NCI-H2029 treated with DMSO at 0.1 percent for 48 hours (cell line): ENCODE measurements around the gene SUGT1.

ENCODE experiments used
- DNase-seq: peaks from one replicate; lab custom pipeline; 2025; lab: John Stamatoyannopoulos, UW

SUGT1 gene

GRCh38 chr13:52737965-52738364, 85.3 kb downstream of the SUGT1 start:
- no peak for DNase-seq

- no peak for DNase-seq
Measured at GRCh38 chr13:52738719-52739467, 86.3 kb downstream of the SUGT1 start.

GRCh38 chr13:52739468-52740071, 86.9 kb downstream of the SUGT1 start, which contains the start of gene CNMD:
CNMD (minus strand) TSS chr13:52739820; CDS start chr13:52739701, 119 bp downstream.
- DNase-seq: no peak

- no peak for DNase-seq
Measured at GRCh38 chr13:52743569-52743968, 90.9 kb downstream of the SUGT1 start.

- no peak for DNase-seq
Measured at GRCh38 chr13:52743988-52744387, 91.4 kb downstream of the SUGT1 start.

GRCh38 chr13:52744842-52745375, 92.3 kb downstream of the SUGT1 start:
- no peak for DNase-seq

GRCh38 chr13:52746141-52746540, 93.5 kb downstream of the SUGT1 start:
- no peak for DNase-seq

GRCh38 chr13:52749419-52749818, 96.8 kb downstream of the SUGT1 start:
- no peak for DNase-seq
